Activated CD4-positive, CD25-positive, alpha-beta regulatory T cell treated with anti-CD3 and anti-CD28 coated beads, Interleukin-2, amount 50 U/mL, for 24 hours (primary cell): Measurements from ENCODE around the gene CC2D1B.

Experiments
- ATAC-seq, 2 donors: fragments of 150-1000 bp; cut with Tn5 transposase; one replicate each; pipeline ENCODE4 v1.10.0; 2021; ENCODE audit warnings: mild to moderate bottlenecking in 1 of 2, moderate library complexity in 1 of 2

Gene CC2D1B

DNA sequence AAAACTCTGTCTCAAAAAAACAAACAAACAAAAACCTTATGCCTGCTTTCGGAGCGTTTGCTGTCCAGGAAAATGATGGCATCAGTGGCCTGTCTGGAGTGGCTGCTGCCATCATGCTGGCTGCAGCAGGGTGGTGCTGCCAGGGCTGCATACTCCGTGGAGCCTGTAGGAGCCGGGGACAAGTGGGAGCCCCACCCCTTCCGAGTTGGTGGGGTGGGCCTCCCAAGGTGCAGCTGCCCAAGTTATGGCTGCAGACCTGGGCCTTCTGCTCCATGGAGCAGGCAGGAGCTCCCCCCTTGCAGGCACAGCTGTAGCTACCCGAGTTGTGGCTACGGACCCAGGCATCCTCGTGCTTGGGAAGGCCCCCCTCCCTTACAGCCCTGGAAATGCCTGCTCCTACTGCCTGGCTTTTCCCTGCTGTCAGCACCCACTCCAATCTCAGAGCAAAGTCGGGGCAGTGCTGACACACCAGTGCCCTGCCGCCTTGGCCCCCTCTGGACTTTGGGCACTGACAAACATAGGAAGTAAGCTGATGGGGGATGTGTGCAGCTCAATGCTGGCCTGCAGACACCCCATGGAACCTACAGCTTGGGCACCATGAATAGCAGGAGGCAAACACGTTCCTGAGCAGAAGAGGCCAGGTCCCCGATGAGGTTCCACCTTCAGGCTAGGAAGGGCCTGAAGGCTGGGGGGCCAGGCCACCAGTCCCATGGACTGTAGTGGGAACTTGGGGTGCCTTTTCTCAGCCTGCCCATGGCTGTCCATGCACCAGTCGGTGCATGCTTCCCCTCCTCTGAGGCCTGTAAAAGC is 60.4 kb downstream of the CC2D1B start:
- ATAC-seq = no peak
